ENCODE measurements around the gene SPATS1. TPM values are rescaled to one million over a fixed set of nuclear protein-coding genes. Genes with fewer than 3 reads are reported as not detected.
"Not testable (repeated sequence)": the region's sequence is repeated elsewhere in the genome, so short reads cannot be mapped to it uniquely, and the experiment has no call there.

The SPATS1 gene
- total RNA-seq, 4 donors from 2014 or later = not detected

GRCh38 chr6:44321210-44321609, 21.2 kb upstream of the SPATS1 start:
- DNase-seq (ENCODE audit: low spot score) (no peak), ATAC-seq (ENCODE audit: low FRiP score) (no peak)

GRCh38 chr6:44327096-44327495, 15.4 kb upstream of the SPATS1 start:
- ATAC-seq (ENCODE audit: low FRiP score) = no peak
- TF ChIP-seq, protein P1, sequence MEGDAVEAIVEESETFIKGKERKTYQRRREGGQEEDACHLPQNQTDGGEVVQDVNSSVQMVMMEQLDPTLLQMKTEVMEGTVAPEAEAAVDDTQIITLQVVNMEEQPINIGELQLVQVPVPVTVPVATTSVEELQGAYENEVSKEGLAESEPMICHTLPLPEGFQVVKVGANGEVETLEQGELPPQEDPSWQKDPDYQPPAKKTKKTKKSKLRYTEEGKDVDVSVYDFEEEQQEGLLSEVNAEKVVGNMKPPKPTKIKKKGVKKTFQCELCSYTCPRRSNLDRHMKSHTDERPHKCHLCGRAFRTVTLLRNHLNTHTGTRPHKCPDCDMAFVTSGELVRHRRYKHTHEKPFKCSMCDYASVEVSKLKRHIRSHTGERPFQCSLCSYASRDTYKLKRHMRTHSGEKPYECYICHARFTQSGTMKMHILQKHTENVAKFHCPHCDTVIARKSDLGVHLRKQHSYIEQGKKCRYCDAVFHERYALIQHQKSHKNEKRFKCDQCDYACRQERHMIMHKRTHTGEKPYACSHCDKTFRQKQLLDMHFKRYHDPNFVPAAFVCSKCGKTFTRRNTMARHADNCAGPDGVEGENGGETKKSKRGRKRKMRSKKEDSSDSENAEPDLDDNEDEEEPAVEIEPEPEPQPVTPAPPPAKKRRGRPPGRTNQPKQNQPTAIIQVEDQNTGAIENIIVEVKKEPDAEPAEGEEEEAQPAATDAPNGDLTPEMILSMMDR (IDR thresholded peaks at IDR 0.05) = no peak
- no peak for DNase-seq (ENCODE audit: low spot score)

More at GRCh38 chr6:44321210-44321609, 21.2 kb upstream of the SPATS1 start:
- TF ChIP-seq, protein P1 (IDR thresholded peaks at IDR 0.05) = no peak

GRCh38 chr6:44327760-44328159, 14.7 kb upstream of the SPATS1 start:
- TF ChIP-seq, protein P1 (IDR thresholded peaks at IDR 0.05) = no peak
- DNase-seq (ENCODE audit: low spot score) = no peak
- no peak for ATAC-seq (ENCODE audit: low FRiP score)

GRCh38 chr6:44328203-44328602, 14.2 kb upstream of the SPATS1 start:
- not testable (repeated sequence) for DNase-seq (ENCODE audit: low spot score); ATAC-seq (ENCODE audit: low FRiP score)

GRCh38 chr6:44329858-44330257, 12.6 kb upstream of the SPATS1 start:
- TF ChIP-seq, protein P1 (IDR thresholded peaks at IDR 0.05) = no peak
- ATAC-seq (ENCODE audit: low FRiP score) (no peak), DNase-seq (ENCODE audit: low spot score) (no peak)

- DNase-seq (ENCODE audit: low spot score) (no peak), ATAC-seq (ENCODE audit: low FRiP score) (no peak)
- TF ChIP-seq, protein P1 (IDR thresholded peaks at IDR 0.05) = no peak
Measured at GRCh38 chr6:44332585-44332984, 9.9 kb upstream of the SPATS1 start.

DNA sequence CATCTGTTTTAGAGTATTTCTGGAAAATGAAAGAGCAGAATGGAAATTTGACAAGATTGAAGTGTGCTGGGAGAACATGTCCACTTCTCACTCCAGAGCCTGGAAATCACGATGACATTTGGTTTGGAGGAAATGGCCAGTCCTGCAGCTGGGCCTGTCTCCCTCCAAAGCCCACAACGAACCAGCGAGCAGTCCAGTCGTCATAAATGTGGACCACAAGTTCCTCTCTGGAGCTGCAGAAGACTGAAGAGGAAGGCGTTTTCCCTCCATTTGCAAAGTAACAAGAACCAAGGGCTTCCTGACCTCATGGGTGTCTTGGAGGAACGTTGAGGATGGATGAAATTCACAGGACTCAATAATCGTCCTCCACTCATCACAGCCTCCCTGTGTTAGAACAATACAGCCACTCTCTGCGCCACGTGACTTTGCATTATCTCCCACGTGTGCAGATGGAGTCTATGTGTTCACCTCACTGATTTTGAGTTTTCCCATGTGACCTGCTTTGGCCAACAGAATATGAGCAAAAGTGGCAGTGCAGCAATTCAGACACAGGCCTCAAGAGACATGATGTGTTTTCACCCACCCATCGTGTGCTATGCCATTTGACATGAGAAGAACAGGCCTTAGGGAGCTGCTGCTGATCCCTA, 9.1 kb upstream of the SPATS1 start:
- ATAC-seq (ENCODE audit: low FRiP score) = no peak

More for the DNA sequence above, 9.1 kb upstream of the SPATS1 start:
- no peak for DNase-seq (ENCODE audit: low spot score)
- TF ChIP-seq, protein P1 (IDR thresholded peaks at IDR 0.05) = no peak
